ENCODE data around the gene ARHGAP4. TPM values are rescaled to one million over a fixed set of nuclear protein-coding genes. Genes with fewer than 3 reads are reported as not detected.

The ARHGAP4 gene
- total RNA-seq, 4 donors from 2014 or later, result 44.9 to 52.4 (median 49.9) TPM

DNA sequence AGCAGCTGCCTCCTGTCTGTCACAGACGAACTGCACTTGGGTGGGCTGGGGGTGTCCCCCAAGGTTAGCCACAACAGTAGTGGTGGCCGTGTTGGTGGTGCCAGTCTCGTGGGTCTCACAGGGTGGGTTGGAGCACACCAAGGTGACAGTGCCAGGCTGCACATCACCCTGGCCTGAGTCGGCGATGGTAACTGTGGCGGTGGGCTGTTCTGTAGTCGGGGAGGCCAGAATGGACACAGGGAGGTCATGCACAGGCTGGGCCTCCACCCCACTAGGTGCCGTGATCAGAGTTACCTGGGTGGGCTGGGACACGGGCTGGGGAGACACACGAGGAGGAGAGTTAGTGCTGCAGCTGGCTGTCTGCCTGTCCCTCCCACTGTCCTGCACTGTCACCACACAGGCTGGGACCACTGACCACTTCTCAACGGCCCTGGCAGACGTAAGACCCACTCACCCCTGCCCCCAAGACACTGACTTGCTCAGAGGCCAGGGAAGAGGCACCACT lies 29.2 kb upstream of the ARHGAP4 start:
- intact Hi-C loops (cut with DNase I; ENCODE audit: low total_unique reads) (no loop called here), in situ Hi-C loops (cut with MboI; ENCODE audit: low pct_ligation_motif_present in 1 of 4, low pct_unique_long_range_greater_than_20kb in 1 of 4, low sequenced_read_pairs in 3 of 4) (loop anchor here in 2 of 4 donors (25.0 kb wide), 2 partner anchors 193 to 582 kb away; partner anchors contain the start of genes G6PD (in 1 of the 2), IKBKG (in 1 of the 2) and PLXNB3 (in 1 of the 2))
- no peaks in the 10 kb centered on the region for H3K9me3 ChIP-seq
- no peak overlapping the region for H3K4me3 ChIP-seq
- 78% methylated on average over 12 of the region's 12 CpGs; no CpG with 5 or more reads in 1 of the 2 donors for WGBS, 2 donors (ENCODE audit: low coverage in 1 of 2)
- H3K27ac ChIP-seq, result peak overlapping the region in 1 of 4 donors; percentile 72
- DNase-seq, result no peak
- H3K27me3 ChIP-seq, result no peaks in the 10 kb centered on the region
- no peaks in the 10 kb centered on the region for H3K36me3 ChIP-seq
- H3K4me1 ChIP-seq, result peaks cover 0 to 5% (median 0%) of the 10 kb centered on the region in 4 donors
- TF ChIP-seq, protein P1, sequence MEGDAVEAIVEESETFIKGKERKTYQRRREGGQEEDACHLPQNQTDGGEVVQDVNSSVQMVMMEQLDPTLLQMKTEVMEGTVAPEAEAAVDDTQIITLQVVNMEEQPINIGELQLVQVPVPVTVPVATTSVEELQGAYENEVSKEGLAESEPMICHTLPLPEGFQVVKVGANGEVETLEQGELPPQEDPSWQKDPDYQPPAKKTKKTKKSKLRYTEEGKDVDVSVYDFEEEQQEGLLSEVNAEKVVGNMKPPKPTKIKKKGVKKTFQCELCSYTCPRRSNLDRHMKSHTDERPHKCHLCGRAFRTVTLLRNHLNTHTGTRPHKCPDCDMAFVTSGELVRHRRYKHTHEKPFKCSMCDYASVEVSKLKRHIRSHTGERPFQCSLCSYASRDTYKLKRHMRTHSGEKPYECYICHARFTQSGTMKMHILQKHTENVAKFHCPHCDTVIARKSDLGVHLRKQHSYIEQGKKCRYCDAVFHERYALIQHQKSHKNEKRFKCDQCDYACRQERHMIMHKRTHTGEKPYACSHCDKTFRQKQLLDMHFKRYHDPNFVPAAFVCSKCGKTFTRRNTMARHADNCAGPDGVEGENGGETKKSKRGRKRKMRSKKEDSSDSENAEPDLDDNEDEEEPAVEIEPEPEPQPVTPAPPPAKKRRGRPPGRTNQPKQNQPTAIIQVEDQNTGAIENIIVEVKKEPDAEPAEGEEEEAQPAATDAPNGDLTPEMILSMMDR (IDR thresholded peaks at IDR 0.05), result no peak
- TF ChIP-seq POLR2A (IDR thresholded peaks at IDR 0.05) (no peak), EP300 (IDR thresholded peaks at IDR 0.05; ENCODE audit: low read depth) (no peak), POLR2AphosphoS5 (IDR thresholded peaks at IDR 0.05) (no peak)

DNA sequence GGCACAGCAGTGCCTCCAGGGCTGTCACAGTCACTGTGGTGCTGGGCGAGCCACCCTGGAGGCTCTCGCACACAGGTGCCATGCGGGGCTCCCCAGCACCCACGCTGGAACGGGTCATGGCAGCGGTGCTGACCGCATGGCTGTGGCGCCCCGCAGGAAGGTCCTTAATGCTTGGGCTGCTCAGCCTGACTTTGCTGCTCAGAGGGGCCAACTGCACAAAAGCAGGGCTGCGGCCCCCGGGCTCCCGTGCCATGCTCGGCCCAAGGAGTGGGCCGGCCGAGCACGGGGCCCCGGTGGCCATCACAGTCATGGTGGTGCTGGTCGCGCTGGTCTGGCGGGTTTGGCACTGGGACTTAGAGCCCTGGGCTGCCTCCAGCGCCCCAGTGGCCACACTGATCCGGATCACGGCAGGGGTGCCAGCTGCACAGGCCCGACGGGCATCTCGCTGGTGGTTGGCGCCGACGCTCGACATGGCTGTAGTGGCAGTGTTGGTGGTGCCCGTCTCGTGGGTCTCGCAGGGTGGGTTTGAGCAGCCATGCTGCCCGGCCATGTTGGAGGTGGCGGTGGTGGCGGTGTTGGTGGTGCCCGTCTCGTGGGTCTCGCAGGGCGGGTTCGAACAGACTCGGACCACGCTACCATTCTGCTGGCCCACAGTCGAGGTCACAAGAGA lies 28.6 kb upstream of the ARHGAP4 start:
- H3K4me1 ChIP-seq, result peaks cover 0 to 8% (median 0%) of the 10 kb centered on the region in 4 donors
- H3K27me3 ChIP-seq, result no peaks in the 10 kb centered on the region
- no peak for TF ChIP-seq POLR2AphosphoS5 (IDR thresholded peaks at IDR 0.05)
- no peak for TF ChIP-seq EP300 (IDR thresholded peaks at IDR 0.05; ENCODE audit: low read depth)
- TF ChIP-seq, protein P1 (IDR thresholded peaks at IDR 0.05), result no peak
- no peak for TF ChIP-seq POLR2A (IDR thresholded peaks at IDR 0.05)
- 96% methylated on average over 33 of the region's 44 CpGs; no CpG with 5 or more reads in 1 of the 2 donors for WGBS, 2 donors (ENCODE audit: low coverage in 1 of 2)
- peak overlapping the region; percentile 67 to 72 (median 70) for H3K27ac ChIP-seq
- H3K9me3 ChIP-seq, result no peaks in the 10 kb centered on the region
- DNase-seq, result no peak
- intact Hi-C loops (cut with DNase I; ENCODE audit: low total_unique reads) (loop anchor here (5.0 kb wide), 1 partner anchor 187 kb away; no protein-coding TSS in a partner anchor), in situ Hi-C loops (cut with MboI; ENCODE audit: low pct_ligation_motif_present in 1 of 4, low pct_unique_long_range_greater_than_20kb in 1 of 4, low sequenced_read_pairs in 3 of 4) (loop anchor here in 2 of 4 donors (25.0 kb wide), 2 partner anchors 192 to 583 kb away; partner anchors contain the start of genes G6PD (in 1 of the 2), IKBKG (in 1 of the 2) and PLXNB3 (in 1 of the 2))
- no peak overlapping the region for H3K4me3 ChIP-seq
- H3K36me3 ChIP-seq, result no peaks in the 10 kb centered on the region

DNA sequence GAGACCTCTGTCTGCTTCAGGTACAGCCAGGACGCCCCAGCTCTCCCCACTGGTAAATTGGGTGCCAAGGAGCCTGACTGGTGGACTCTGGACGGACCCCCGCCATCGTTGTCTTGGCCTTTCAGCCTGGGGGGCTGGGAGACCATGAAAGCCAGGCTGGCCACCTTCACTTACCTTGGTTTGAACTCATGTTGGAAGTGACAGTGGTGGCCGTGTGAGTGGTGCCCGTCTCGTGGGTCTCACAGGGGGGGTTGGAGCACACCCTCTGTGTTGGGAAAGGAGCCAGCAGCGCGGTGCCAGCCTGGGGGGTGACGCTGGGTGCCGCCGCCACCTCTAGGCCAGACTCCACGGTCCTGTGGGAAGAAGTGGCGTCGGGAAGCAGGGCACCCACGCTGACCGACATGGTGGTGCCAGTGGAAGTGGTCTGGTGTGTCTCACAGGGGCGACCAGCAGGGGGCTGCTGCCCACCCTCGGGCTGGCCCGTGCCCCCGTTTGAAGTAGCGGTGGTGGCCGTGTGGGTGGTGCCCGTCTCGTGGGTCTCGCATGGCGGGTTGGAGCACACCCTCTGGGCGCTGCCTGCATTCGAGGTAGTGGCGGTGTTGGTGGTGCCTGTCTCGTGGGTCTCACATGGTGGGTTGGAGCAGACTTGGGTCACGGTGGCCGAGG lies 28.0 kb upstream of the ARHGAP4 start:
- Histone ChIP-seq H3K27ac (peak overlapping the region; percentile 67 to 72 (median 70)), H3K9me3 (no peaks in the 10 kb centered on the region), H3K4me3 (peak overlapping the region in 1 of 4 donors; percentile 10), H3K4me1 (peaks cover 0 to 9% (median 0%) of the 10 kb centered on the region in 4 donors), H3K36me3 (no peaks in the 10 kb centered on the region), H3K27me3 (no peaks in the 10 kb centered on the region)
- in situ Hi-C loops (cut with MboI; ENCODE audit: low pct_ligation_motif_present in 1 of 4, low pct_unique_long_range_greater_than_20kb in 1 of 4, low sequenced_read_pairs in 3 of 4), result loop anchor here in 2 of 4 donors (25.0 kb wide), 2 partner anchors 192 to 583 kb away; partner anchors contain the start of genes G6PD (in 1 of the 2), IKBKG (in 1 of the 2) and PLXNB3 (in 1 of the 2)
- WGBS, 2 donors (ENCODE audit: low coverage in 1 of 2), result 80% methylated on average over 29 of the region's 33 CpGs; no CpG with 5 or more reads in 1 of the 2 donors
- intact Hi-C loops (cut with DNase I; ENCODE audit: low total_unique reads), result loop anchor here (5.0 kb wide), 1 partner anchor 187 kb away; no protein-coding TSS in a partner anchor
- DNase-seq, result no peak
- TF ChIP-seq EP300 (IDR thresholded peaks at IDR 0.05; ENCODE audit: low read depth) (no peak), POLR2A (IDR thresholded peaks at IDR 0.05) (no peak), POLR2AphosphoS5 (IDR thresholded peaks at IDR 0.05) (no peak)

DNA sequence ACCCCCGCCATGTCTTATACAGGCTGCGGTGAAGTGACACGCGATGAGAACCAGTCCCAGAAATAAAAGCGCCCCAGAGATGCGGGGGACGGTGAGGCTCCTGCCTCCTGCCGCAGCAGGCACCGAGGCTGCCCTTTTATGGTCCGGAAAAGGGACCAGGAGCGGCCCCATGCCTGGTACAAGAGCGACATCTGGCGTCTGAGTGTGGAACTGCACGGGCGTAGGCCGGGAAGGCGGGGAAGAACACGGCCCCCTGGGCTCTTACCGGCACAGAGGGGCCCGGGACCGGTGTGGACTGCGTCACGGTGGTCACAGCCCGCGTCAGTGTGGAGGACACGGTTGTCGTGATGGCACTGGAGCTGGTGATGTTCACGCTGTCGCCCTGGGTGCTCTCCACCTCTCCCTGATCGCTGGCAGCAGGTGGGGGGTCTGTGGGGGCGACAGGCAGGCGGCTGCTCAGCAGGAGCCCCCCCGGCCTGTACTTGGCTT lies 27.3 kb upstream of the ARHGAP4 start:
- Histone ChIP-seq H3K27me3 (no peaks in the 10 kb centered on the region), H3K27ac (peak overlapping the region; percentile 67 to 72 (median 70)), H3K4me1 (peaks cover 0 to 12% (median 0%) of the 10 kb centered on the region in 4 donors), H3K36me3 (no peaks in the 10 kb centered on the region), H3K4me3 (peak overlapping the region in 1 of 4 donors; percentile 10), H3K9me3 (no peaks in the 10 kb centered on the region)
- TF ChIP-seq POLR2A (IDR thresholded peaks at IDR 0.05) (no peak), EP300 (IDR thresholded peaks at IDR 0.05; ENCODE audit: low read depth) (no peak), POLR2AphosphoS5 (IDR thresholded peaks at IDR 0.05) (peak; percentile 14 to 46 (median 23))
- TF ChIP-seq, protein P1 (IDR thresholded peaks at IDR 0.05), result peak; percentile 89 to 100 (median 94)
- intact Hi-C loops (cut with DNase I; ENCODE audit: low total_unique reads), result loop anchor here (5.0 kb wide), 1 partner anchor 186 kb away; no protein-coding TSS in a partner anchor
- in situ Hi-C loops (cut with MboI; ENCODE audit: low pct_ligation_motif_present in 1 of 4, low pct_unique_long_range_greater_than_20kb in 1 of 4, low sequenced_read_pairs in 3 of 4), result loop anchor here in 2 of 4 donors (25.0 kb wide), 2 partner anchors 191 to 584 kb away; partner anchors contain the start of genes G6PD (in 1 of the 2), IKBKG (in 1 of the 2) and PLXNB3 (in 1 of the 2)
- 47% methylated on average over 32 of the region's 33 CpGs; no CpG with 5 or more reads in 1 of the 2 donors for WGBS, 2 donors (ENCODE audit: low coverage in 1 of 2)
- DNase-seq, result peak; percentile 81
